Transverse colon (tissue), 4 donors: ENCODE data around the gene MSH2. TPM values are rescaled to one million over a fixed set of nuclear protein-coding genes. Genes with fewer than 3 reads are reported as not detected.
A peak's percentile ranks its signal among the peaks of the same experiment; 100 is the strongest.

ENCODE experiments used
- DNase-seq: peaks from one replicate; pipeline ENCODE4 v3.0.0-alpha.2; 2019
- H3K27ac ChIP-seq, 4 donors: fragments of 200-600 bp; sonication (generic); 2 replicates each; pipeline ENCODE4 v1.5.1; 2016 to 2018; ENCODE audit warnings: inconsistent platforms in 4 of 4
- H3K27me3 ChIP-seq: fragments of 200-600 bp; sonication (generic); 2 replicates; pipeline ENCODE4 v1.5.1; 2017; ENCODE audit warnings: inconsistent platforms
- H3K36me3 ChIP-seq, 4 donors: fragments of 200-600 bp; sonication (generic); 2 replicates each; pipeline ENCODE4 v1.5.1; 2017 to 2019; ENCODE audit warnings: inconsistent platforms in 4 of 4
- H3K4me1 ChIP-seq, 4 donors: fragments of 200-600 bp; sonication (generic); 2 replicates each; pipeline ENCODE4 v1.5.1; 2017 to 2020; ENCODE audit warnings: inconsistent platforms in 4 of 4
- H3K4me3 ChIP-seq, 4 donors: fragments of 200-600 bp; sonication (generic); 1 replicate in 1 of 4; 2 replicates in 3 of 4; pipeline versions ENCODE4 v1.5.1 to v1.6.1; 2017 to 2019; ENCODE audit warnings: inconsistent platforms in 4 of 4
- H3K9me3 ChIP-seq, 2 donors: fragments of 200-600 bp; sonication (generic); 2 replicates each; pipeline ENCODE4 v1.5.1; 2017 to 2019; ENCODE audit warnings: inconsistent platforms in 2 of 2
- EP300 ChIP-seq: sonication (generic); formaldehyde crosslinking; IDR thresholded peaks from one replicate; pipeline ENCODE4 v1.6.1; 2017; ENCODE audit warnings: antibody characterized with exemption, low read depth
- POLR2A ChIP-seq: fragments of 450-650 bp; IDR thresholded peaks from one replicate; pipeline ENCODE4 v1.6.1; 2016; ENCODE audit warnings: antibody characterized with exemption, mild to moderate bottlenecking, moderate library complexity
- POLR2AphosphoS5 ChIP-seq, 3 donors: sonication (generic); formaldehyde crosslinking; IDR thresholded peaks; one replicate each; pipeline ENCODE4 v1.6.1; 2016; ENCODE audit warnings: antibody characterized with exemption in 3 of 3
- WGBS, 2 donors: methylation state at CpG; one replicate each; pipeline ENCODE4 v1.1.5; 2018; ENCODE audit warnings: low coverage in 1 of 2; 5-methylcytosine and 5-hydroxymethylcytosine counted together
- in situ Hi-C, 4 donors: fragments of 200-750 bp; cut with MboI; loops; one replicate each; pipeline versions ENCODE4 v1.15.0 to v1.15.1; 2017; ENCODE audit warnings: low sequenced_read_pairs in 3 of 4, low pct_ligation_motif_present in 1 of 4, low pct_unique_long_range_greater_than_20kb in 1 of 4
- intact Hi-C: fragments of 100-400 bp; cut with DNase I; formaldehyde crosslinking; loops from one replicate; pipeline ENCODE4 v1.15.1; 2023; ENCODE audit warnings: low total_unique reads
- total RNA-seq, 4 donors: library from RNA; depleted of rRNA; stranded (reverse); fragments of >200 nt; gene quantifications; one replicate each; pipeline ENCODE4 v1.1.0, GENCODE V29; 2016
- TF ChIP-seq, protein P1 (sequence below), 5 experiments: fragments of 200-600 bp in 3 of 5; fragments of 450-650 bp in 2 of 5; sonication (generic) in 3 of 5; IDR thresholded peaks; 1 replicate in 2 of 5; 2 replicates in 3 of 5; pipeline ENCODE4 v1.5.1; 2016 to 2017; ENCODE audit warnings: antibody characterized with exemption in 5 of 5, inconsistent platforms in 3 of 5, mild to moderate bottlenecking in 2 of 5, moderate library complexity in 1 of 5

MSH2 gene
- total RNA-seq = 10 to 100 TPM in 1 of 4 donors, 1 to 10 TPM in 3; 3.0 to 10.8 (median 5.0) TPM

DNA sequence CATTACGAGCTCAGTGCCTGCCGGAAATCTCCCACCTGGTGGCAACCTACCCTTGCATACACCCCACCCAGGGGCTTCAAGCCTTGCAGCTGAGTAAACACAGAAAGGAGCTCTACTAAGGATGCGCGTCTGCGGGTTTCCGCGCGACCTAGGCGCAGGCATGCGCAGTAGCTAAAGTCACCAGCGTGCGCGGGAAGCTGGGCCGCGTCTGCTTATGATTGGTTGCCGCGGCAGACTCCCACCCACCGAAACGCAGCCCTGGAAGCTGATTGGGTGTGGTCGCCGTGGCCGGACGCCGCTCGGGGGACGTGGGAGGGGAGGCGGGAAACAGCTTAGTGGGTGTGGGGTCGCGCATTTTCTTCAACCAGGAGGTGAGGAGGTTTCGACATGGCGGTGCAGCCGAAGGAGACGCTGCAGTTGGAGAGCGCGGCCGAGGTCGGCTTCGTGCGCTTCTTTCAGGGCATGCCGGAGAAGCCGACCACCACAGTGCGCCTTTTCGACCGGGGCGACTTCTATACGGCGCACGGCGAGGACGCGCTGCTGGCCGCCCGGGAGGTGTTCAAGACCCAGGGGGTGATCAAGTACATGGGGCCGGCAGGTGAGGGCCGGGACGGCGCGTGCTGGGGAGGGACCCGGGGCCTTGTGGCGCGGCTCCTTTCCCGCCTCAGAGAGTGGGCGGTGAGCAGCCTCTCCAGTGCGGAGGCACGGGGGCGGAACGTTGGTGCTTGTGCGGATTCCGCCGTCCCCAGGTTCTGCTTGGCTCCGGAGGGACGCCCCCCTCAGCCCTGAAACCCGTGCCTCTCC is at the start of gene MSH2:
Gene MSH2 (plus strand): TSS at position 352 of the 804 bp plus-strand sequence. CDS start 36 bp downstream, at position 388.
- TF ChIP-seq, protein P1, sequence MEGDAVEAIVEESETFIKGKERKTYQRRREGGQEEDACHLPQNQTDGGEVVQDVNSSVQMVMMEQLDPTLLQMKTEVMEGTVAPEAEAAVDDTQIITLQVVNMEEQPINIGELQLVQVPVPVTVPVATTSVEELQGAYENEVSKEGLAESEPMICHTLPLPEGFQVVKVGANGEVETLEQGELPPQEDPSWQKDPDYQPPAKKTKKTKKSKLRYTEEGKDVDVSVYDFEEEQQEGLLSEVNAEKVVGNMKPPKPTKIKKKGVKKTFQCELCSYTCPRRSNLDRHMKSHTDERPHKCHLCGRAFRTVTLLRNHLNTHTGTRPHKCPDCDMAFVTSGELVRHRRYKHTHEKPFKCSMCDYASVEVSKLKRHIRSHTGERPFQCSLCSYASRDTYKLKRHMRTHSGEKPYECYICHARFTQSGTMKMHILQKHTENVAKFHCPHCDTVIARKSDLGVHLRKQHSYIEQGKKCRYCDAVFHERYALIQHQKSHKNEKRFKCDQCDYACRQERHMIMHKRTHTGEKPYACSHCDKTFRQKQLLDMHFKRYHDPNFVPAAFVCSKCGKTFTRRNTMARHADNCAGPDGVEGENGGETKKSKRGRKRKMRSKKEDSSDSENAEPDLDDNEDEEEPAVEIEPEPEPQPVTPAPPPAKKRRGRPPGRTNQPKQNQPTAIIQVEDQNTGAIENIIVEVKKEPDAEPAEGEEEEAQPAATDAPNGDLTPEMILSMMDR (IDR thresholded peaks at IDR 0.05) = no peak
- TF ChIP-seq POLR2AphosphoS5 (IDR thresholded peaks at IDR 0.05) = peak in 1 of 3 donors; percentile 69
- TF ChIP-seq POLR2A = peak; percentile 26
- peak; percentile 93 for DNase-seq
- Histone ChIP-seq H3K4me1 (peaks cover 0 to 21% (median 16%) of the 10 kb centered on the region in 4 donors), H3K9me3 (no peaks in the 10 kb centered on the region), H3K36me3 (no peaks in the 10 kb centered on the region), H3K27ac (peak within 1 kb of the TSS; percentile 79 to 91 (median 82)), H3K4me3 (peak within 1 kb of the TSS; percentile 63 to 97 (median 84)), H3K27me3 (no peaks in the 10 kb centered on the region)
- 0% methylated on average over 61 of the region's 73 CpGs; no CpG with 5 or more reads in 1 of the 2 donors for WGBS, 2 donors
- intact Hi-C loops = no loop called here
- in situ Hi-C loops = no loop called here

DNA sequence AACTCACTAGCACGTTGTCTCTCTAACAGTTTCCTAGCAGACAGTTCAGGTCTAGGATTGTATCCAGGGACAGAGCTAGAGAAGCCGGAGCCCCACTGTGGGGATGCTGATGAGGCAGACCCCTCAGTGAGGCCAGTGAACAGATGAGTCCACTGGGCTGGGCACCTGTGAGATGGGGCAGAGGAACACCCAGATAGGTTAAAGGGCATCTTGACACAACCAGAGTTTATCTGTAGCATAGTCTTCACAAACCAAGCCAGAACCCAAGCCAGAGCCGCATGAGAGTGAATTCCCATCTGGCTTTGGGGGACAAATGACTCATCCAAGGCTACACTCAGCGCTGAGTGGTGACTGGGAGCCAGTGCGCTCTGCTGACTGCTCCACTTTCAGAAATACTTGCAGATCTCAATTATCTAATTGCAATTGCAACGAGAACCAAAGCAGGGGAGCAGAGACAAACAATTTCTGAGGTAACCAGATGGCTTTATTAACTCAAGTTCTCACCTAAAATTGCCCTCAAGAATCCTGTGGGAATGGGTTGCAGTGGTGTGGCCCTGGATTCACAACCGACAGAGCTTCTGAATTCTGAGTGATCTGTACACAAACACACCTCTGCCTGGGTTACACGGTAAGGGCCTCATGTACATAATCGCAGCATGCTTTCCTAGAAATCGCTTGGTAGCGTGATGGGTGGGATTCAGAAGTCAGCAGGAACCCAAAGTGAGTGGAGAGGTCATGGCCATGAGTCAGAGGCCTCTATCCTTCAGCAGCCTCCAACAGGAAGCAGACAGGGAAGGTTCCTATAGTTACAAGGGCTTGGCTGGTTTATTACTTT is 48.7 kb upstream of the MSH2 start:
- in situ Hi-C loops = no loop called here
- Histone ChIP-seq H3K4me3 (no peak overlapping the region), H3K4me1 (peaks cover 5 to 67% (median 46%) of the 10 kb centered on the region in 4 donors), H3K27ac (peak overlapping the region; percentile 83 to 88 (median 84)), H3K36me3 (no peaks in the 10 kb centered on the region), H3K9me3 (no peaks in the 10 kb centered on the region), H3K27me3 (no peaks in the 10 kb centered on the region)
- intact Hi-C loops = loop anchor here (5.0 kb wide), 1 partner anchor 1142 kb away; no protein-coding TSS in a partner anchor
- TF ChIP-seq EP300 = no peak
- no peak for TF ChIP-seq POLR2A
- TF ChIP-seq POLR2AphosphoS5 (IDR thresholded peaks at IDR 0.05) = no peak
- TF ChIP-seq, protein P1 (IDR thresholded peaks at IDR 0.05) = no peak
- peak; percentile 66 for DNase-seq
- 67 to 73% methylated on average over 2 to 11 of the region's 11 CpGs for WGBS, 2 donors

DNA sequence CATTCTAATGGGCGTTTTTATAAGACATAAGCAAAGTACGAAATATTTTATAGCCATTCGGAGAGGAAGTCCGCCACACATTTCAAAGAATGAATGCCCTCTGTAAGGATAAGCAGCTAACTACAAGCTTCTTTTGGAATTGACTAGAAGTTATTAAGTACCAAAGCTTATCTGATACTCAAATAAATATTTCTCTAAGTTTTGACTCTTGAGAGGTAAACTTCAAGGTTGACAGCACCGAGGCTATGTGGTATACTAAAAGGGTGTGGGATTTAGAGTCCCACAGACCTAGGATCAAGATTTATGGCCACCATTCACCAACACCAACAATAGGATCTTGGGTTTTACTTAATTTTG is 48.1 kb upstream of the MSH2 start:
- no peaks in the 10 kb centered on the region for H3K9me3 ChIP-seq
- H3K27ac ChIP-seq = peak overlapping the region; percentile 83 to 88 (median 84)
- intact Hi-C loops (loop anchor here (5.0 kb wide), 1 partner anchor 1143 kb away; no protein-coding TSS in a partner anchor), in situ Hi-C loops (no loop called here)
- DNase-seq = no peak
- H3K27me3 ChIP-seq = no peaks in the 10 kb centered on the region
- H3K4me1 ChIP-seq = peaks cover 5 to 71% (median 50%) of the 10 kb centered on the region in 4 donors
- 38 to 41% methylated on average over 5 of the region's 5 CpGs for WGBS, 2 donors
- H3K4me3 ChIP-seq = no peak overlapping the region
- no peaks in the 10 kb centered on the region for H3K36me3 ChIP-seq
- no peak for TF ChIP-seq EP300
- TF ChIP-seq, protein P1 (IDR thresholded peaks at IDR 0.05) = no peak
- peak; percentile 81 for TF ChIP-seq POLR2A
- TF ChIP-seq POLR2AphosphoS5 (IDR thresholded peaks at IDR 0.05) = peak; percentile 66 to 88 (median 79)

DNA sequence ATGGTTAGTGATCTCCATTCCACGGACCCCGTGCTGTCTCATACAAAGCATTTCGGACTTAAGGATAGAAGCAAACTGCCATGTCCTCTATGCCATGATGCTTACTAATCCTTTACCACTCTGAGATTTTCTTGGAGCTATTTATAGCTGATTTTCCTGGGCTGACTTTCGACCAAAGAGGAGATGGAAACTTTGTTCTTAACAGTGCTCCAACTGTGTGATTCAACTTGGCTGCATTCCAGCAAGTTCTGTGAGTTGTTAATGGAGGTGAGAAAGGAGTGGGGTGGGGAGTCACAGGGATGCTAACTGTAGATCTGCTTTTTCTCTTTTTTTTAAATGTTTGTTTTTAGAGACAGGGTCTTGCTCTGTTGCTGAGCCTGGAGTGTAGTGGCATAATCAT is 45.5 kb upstream of the MSH2 start:
- Histone ChIP-seq H3K27me3 (no peaks in the 10 kb centered on the region), H3K36me3 (no peaks in the 10 kb centered on the region), H3K9me3 (no peaks in the 10 kb centered on the region), H3K27ac (peak overlapping the region; percentile 85 to 89 (median 88)), H3K4me1 (peaks cover 5 to 67% (median 61%) of the 10 kb centered on the region in 4 donors), H3K4me3 (no peak overlapping the region)
- TF ChIP-seq POLR2A (peak; percentile 17), POLR2AphosphoS5 (IDR thresholded peaks at IDR 0.05) (peak in 1 of 3 donors; percentile 30)
- TF ChIP-seq, protein P1 (IDR thresholded peaks at IDR 0.05) = no peak
- in situ Hi-C loops = no loop called here
- intact Hi-C loops = no loop called here
- WGBS, 2 donors = 40 to 54% methylated on average over 2 to 4 of the region's 4 CpGs
- DNase-seq = peak; percentile 63
